Neural crest cell (in vitro differentiated cells): ENCODE measurements around the gene PSTK. TPM values are rescaled to one million over a fixed set of nuclear protein-coding genes. Genes with fewer than 3 reads are reported as not detected.

Experiments used
- DNase-seq: peaks from one replicate; pipeline ENCODE4 v3.0.0; 2021; ENCODE audit warnings: low read depth, mixed read lengths, low spot score
- H3K27ac Mint-ChIP-seq: one replicate; pipeline ENCODE4 v1.8.0; 2021; ENCODE audit warnings: mild to moderate bottlenecking, mixed read lengths; ENCODE audit not compliant: unreplicated experiment
- H3K27me3 Mint-ChIP-seq: 2 replicates; pipeline ENCODE4 v1.8.0; 2021; ENCODE audit warnings: low read depth, mild to moderate bottlenecking, mixed read lengths
- H3K36me3 Mint-ChIP-seq: 2 replicates; pipeline ENCODE4 v1.8.0; 2021; ENCODE audit warnings: low read depth, mild to moderate bottlenecking, mixed read lengths
- H3K4me1 Mint-ChIP-seq: 2 replicates; pipeline ENCODE4 v1.8.0; 2021; ENCODE audit warnings: mixed read lengths
- H3K4me3 Mint-ChIP-seq: one replicate; pipeline ENCODE4 v1.8.0; 2021; ENCODE audit warnings: mild to moderate bottlenecking, mixed read lengths
- H3K9me3 Mint-ChIP-seq: 2 replicates; pipeline ENCODE4 v1.8.0; 2021; ENCODE audit warnings: mixed read lengths
- CTCF ChIP-seq: fragments of 200-600 bp; sonication (generic); conservative IDR thresholded peaks from 2 replicates; pipeline ENCODE4 v1.5.0; 2021; ENCODE audit warnings: antibody characterized with exemption, mild to moderate bottlenecking
- long read RNA-seq: library from polyadenylated mRNA; unstranded; transcript quantifications from one replicate; pipeline ENCODE4 v2.0.0, GENCODE V29; 2020
- total RNA-seq: library from RNA; stranded (reverse); gene quantifications from 2 replicates; pipeline ENCODE4 v1.2.1, GENCODE V29; 2021

Gene PSTK
- total RNA-seq = 5.8 and 6.8 TPM in 2 replicates
- long read RNA-seq, transcript PSTK-203 (6 exons, 1,098 nt) = major isoform, 10 of 23 reads
- long read RNA-seq, transcript PSTK-201 (7 exons, 1,705 nt) = minor isoform, 7 of 23 reads
- long read RNA-seq, partial matches to known transcripts = 1 of 23 reads
- long read RNA-seq, other reads (novel, unspliced or antisense) = 4 of 23 reads

GRCh38 chr10:122980209-122981065, at the start of gene PSTK:
PSTK (plus strand) TSS chr10:122980401; CDS start chr10:122980480, 79 bp downstream.
- H3K4me3 Mint-ChIP-seq = peak within 1 kb of the TSS; percentile 93
- no peaks in the 10 kb centered on the region for H3K9me3 Mint-ChIP-seq
- peaks cover 14% of the 10 kb centered on the region for H3K4me1 Mint-ChIP-seq
- TF ChIP-seq CTCF = peak; percentile 96
- peak within 1 kb of the TSS; percentile 99 for H3K27ac Mint-ChIP-seq
- DNase-seq = peak; percentile 81
- H3K36me3 Mint-ChIP-seq = no peaks in the 10 kb centered on the region
- H3K27me3 Mint-ChIP-seq = peaks cover 10% of the 10 kb centered on the region

GRCh38 chr10:122931088-122931906, 48.9 kb upstream of the PSTK start:
- no peak overlapping the region for H3K27ac Mint-ChIP-seq
- H3K27me3 Mint-ChIP-seq = no peaks in the 10 kb centered on the region
- no peak overlapping the region for H3K4me3 Mint-ChIP-seq
- DNase-seq = no peak
- peaks cover 2% of the 10 kb centered on the region for H3K9me3 Mint-ChIP-seq
- TF ChIP-seq CTCF = no peak
- H3K36me3 Mint-ChIP-seq = peaks cover 22% of the 10 kb centered on the region
- no peaks in the 10 kb centered on the region for H3K4me1 Mint-ChIP-seq

GRCh38 chr10:122939133-122939855, 40.9 kb upstream of the PSTK start:
- no peak for TF ChIP-seq CTCF
- Mint-ChIP-seq H3K36me3 (peaks cover 23% of the 10 kb centered on the region), H3K4me3 (no peak overlapping the region), H3K4me1 (peaks cover 4% of the 10 kb centered on the region), H3K27me3 (no peaks in the 10 kb centered on the region), H3K9me3 (no peaks in the 10 kb centered on the region), H3K27ac (no peak overlapping the region)
- no peak for DNase-seq

- H3K27ac Mint-ChIP-seq = no peak overlapping the region
- TF ChIP-seq CTCF = no peak
These were observed 40.2 kb upstream of the PSTK start for GRCh38 chr10:122939856-122940543.

More at GRCh38 chr10:122939856-122940543, 40.2 kb upstream of the PSTK start:
- DNase-seq = no peak
- H3K27me3 Mint-ChIP-seq = no peaks in the 10 kb centered on the region
- H3K4me1 Mint-ChIP-seq = peaks cover 4% of the 10 kb centered on the region
- H3K36me3 Mint-ChIP-seq = peaks cover 22% of the 10 kb centered on the region
- H3K9me3 Mint-ChIP-seq = no peaks in the 10 kb centered on the region
- no peak overlapping the region for H3K4me3 Mint-ChIP-seq
